ENCODE results near the gene FHL2.
A peak's percentile ranks its signal among the peaks of the same experiment; 100 is the strongest.

The FHL2 gene

GRCh38 chr2:105384861-105385260 lies 14.0 kb downstream of the FHL2 start:
- Mint-ChIP-seq H3K27me3 (ENCODE audit: low read depth) (peaks cover 3% of the 10 kb centered on the region), H3K36me3 (ENCODE audit: low read depth) (peaks cover 51% of the 10 kb centered on the region), H3K27ac (peak overlapping the region in 2 of 3 experiments; percentile 60 to 86), H3K4me3 (no peak overlapping the region), H3K9me3 (no peaks in the 10 kb centered on the region), H3K4me1 (peaks cover 64% of the 10 kb centered on the region)
- no peak for TF ChIP-seq CTCF (IDR thresholded peaks at IDR 0.05; ENCODE audit: unreplicated experiment in 3 of 3)

- Mint-ChIP-seq H3K36me3 (ENCODE audit: low read depth) (peaks cover 46% of the 10 kb centered on the region), H3K27ac (peak overlapping the region; percentile 86 to 95 (median 89)), H3K4me3 (peak overlapping the region in 1 of 3 experiments; percentile 16), H3K27me3 (ENCODE audit: low read depth) (peaks cover 3% of the 10 kb centered on the region), H3K4me1 (peaks cover 63% of the 10 kb centered on the region), H3K9me3 (no peaks in the 10 kb centered on the region)
- TF ChIP-seq CTCF (IDR thresholded peaks at IDR 0.05; ENCODE audit: unreplicated experiment in 3 of 3) = no peak
These were observed 14.6 kb downstream of the FHL2 start for GRCh38 chr2:105384216-105384615.

- Mint-ChIP-seq H3K36me3 (ENCODE audit: low read depth) (peaks cover 45% of the 10 kb centered on the region), H3K27me3 (ENCODE audit: low read depth) (peaks cover 3% of the 10 kb centered on the region), H3K27ac (peak overlapping the region; percentile 86 to 95 (median 89)), H3K4me3 (peak overlapping the region in 2 of 3 experiments; percentile 31 to 37), H3K9me3 (no peaks in the 10 kb centered on the region), H3K4me1 (peaks cover 57% of the 10 kb centered on the region)
- TF ChIP-seq CTCF (IDR thresholded peaks at IDR 0.05; ENCODE audit: unreplicated experiment in 3 of 3) = no peak
These were observed 15.3 kb downstream of the FHL2 start for GRCh38 chr2:105383432-105384166.

- peak overlapping the region in 2 of 3 experiments; percentile 58 to 93 for H3K27ac Mint-ChIP-seq
- peaks cover 3% of the 10 kb centered on the region for H3K27me3 Mint-ChIP-seq (ENCODE audit: low read depth)
- peaks cover 48% of the 10 kb centered on the region for H3K4me1 Mint-ChIP-seq
- H3K36me3 Mint-ChIP-seq (ENCODE audit: low read depth) = peaks cover 42% of the 10 kb centered on the region
- TF ChIP-seq CTCF (IDR thresholded peaks at IDR 0.05; ENCODE audit: unreplicated experiment in 3 of 3) = no peak
- H3K4me3 Mint-ChIP-seq = no peak overlapping the region
- H3K9me3 Mint-ChIP-seq = no peaks in the 10 kb centered on the region
These were observed 16.7 kb downstream of the FHL2 start for GRCh38 chr2:105382177-105382576.

- Mint-ChIP-seq H3K9me3 (no peaks in the 10 kb centered on the region), H3K4me3 (no peak overlapping the region), H3K36me3 (ENCODE audit: low read depth) (peaks cover 47% of the 10 kb centered on the region), H3K27ac (peak overlapping the region; percentile 58 to 93 (median 72)), H3K27me3 (ENCODE audit: low read depth) (peaks cover 3% of the 10 kb centered on the region), H3K4me1 (peaks cover 53% of the 10 kb centered on the region)
- TF ChIP-seq CTCF (IDR thresholded peaks at IDR 0.05; ENCODE audit: unreplicated experiment in 3 of 3) = no peak
These were observed 17.7 kb downstream of the FHL2 start for GRCh38 chr2:105381101-105381668.
